ENCODE measurements around the gene ZNF541.
"Not testable (repeated sequence)": the region's sequence is repeated elsewhere in the genome, so short reads cannot be mapped to it uniquely, and the experiment has no call there.

The ZNF541 gene

DNA sequence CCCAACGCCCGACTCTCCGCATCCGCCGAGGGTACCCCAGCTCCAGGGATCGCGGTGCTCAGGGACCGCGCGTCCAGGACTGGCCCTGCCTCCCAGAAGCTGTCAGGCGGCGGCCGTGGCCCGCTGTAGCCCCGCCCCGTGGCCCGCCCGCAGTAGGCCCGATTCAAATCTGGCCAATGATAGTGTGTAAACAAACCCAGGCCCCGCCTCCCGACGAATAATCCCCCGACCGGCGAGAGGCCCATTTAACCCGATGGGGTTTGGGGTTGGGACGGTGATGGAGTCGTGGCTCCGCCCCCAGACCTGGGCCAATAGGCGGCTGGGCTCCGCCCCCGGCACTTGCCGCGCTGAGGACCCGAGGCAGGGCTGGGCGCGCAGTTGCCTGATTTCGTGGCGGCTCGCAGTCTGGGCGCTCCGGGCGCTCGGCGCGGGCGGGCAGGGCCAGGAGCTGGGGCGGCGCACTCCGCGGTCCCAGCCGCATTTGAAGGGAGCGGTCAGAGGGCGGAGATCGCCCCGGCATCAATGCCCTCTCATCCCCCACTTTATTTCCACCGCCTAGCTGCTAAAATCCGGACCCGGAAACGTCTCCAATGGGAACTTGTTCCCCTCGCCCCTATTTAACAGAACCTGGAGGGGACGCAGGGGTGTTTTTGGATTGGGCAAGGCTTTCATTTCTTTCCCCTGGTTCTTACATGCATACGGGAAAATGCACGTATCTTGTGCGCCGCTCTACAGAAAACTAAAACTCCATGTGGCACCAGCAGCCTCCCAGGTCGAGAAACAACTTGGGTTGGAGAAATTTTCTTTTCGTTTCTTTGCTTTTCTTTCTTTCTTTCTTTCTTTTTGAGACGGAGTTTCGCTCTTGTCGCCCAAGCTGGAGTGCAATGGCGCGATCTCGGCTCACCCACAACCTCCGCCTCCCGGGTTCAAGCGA is 27.6 kb upstream of the ZNF541 start:
- DNase-seq = peak; percentile 95 to 97

DNA sequence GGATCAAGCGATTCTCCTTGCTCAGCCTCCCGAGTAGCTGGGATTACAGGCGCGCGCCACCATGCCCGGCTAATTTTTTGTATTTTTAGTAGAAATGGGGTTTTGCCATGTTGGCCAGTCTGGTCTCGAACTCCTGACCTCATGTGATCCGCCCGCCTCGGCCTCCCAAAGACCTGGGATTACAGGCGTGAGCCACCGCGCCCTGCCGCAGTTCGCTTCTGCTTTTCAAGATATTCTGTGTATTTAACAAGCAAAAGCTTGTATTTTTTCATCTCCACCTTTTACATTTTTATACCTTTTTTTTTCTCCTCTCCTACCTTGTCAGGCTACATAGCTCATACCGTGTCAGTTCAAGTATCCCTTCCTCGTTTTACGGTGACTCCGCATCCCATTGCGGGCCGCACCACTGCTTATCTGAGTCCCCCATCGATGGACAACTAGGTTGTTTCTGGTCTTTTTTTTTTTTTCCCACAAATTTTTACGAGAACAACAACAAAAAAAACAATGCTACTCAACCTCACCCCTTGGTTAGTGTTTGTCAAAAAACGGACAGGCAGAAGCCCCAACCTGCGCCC is 26.8 kb upstream of the ZNF541 start:
- not testable (repeated sequence) for DNase-seq

DNA sequence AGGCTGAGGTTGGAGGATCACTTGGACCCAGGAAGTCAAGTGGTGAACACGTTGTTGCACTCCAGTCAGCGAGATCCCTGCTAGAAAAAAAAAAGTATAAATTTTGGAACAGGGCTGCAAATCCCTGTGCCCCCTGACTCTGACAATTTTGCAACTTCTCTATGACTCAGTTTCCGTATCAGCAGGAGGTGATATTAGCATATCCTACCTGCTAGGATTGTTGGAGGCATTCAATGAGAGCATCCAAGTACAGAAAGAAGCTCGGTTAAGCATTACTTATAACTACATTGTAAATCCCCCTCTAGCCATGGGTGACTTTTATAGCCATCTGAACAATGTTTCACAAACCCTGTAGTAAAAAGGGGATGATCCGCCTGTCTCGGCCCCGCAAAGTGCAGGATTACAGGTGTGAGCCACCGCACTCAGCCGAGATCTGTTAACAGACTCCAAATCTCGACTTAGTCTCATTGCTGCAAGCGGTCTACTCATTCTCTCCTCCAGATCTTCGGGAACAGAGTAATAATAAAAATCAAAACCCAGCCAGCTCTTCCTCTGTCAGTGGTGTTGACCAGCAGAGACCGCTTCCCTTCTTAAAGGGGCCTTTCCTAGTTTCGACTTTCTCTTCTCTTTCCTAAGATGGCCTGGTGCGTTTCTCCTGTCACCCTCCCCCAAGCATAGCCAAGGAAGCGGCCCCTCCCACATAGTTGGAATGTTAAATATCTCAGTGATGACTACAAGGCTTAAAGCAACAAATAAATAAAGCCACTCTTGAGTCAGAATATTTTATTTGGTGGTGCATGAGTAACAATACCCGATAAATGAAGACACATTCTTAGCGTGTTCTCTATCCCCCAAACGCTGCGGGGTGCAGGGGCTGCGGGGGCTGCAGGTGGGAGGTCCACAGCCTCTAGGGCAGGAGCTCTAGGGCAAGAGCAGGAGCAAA is 25.7 kb upstream of the ZNF541 start:
- no peak for DNase-seq

DNA sequence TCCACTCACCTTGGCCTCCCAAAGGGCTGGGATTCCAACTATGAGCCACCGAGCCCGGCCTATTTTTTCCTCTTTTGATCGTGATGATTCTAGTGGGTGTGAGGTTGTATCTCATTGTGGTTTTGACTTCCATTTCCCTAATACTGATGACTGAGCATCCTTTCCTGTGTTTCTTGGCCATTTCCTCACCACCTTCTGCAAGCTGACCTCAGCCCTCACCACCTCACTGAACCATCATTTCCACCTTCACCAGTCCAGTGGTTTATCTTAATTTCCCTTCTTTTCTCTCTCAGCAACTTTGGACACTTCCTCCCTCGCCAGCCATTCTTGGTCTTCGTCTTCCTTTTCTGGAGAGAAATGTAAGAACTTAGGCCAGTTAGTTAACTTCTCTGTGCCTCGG is 23.0 kb upstream of the ZNF541 start:
- peak; percentile 70 to 77 for DNase-seq

DNA sequence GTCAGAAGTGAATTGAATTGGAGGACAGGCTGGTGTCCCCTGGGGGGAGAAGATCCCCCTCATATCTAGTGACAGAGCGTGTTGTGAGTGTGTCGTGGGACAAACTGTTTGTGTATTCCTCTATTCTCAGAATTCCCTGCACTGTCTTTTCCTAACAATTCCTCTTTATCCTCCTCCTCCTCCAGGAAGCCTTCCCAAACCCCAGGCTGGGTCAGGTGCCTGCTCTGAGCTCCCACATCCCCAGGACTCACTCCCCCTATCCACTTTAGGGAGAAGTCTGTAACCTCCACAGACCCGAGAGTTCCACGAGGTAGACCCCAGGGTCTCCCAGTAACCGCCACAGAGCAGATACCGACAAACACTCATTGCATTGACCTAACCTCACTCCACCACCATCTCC is 20.9 kb upstream of the ZNF541 start:
- no peak for DNase-seq

DNA sequence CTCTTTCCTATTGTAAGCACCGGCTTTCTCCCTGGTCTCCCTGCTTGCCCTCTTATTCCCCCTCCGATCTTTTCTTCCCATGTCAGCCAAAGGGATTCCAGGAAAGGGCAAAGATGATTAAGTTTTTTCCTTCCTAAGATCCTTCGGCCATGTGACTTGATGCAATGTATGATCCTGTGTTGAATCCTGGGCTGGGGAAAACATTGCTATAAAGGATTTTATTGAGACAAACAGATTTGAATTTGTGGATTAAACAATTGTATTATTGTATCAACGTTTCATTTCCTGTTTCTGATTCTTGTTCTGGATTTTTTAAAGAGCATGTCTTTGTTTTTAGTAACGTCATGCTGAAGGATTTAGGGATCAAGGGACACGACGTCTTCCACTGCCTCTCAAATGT is 16.9 kb upstream of the ZNF541 start:
- DNase-seq = no peak

DNA sequence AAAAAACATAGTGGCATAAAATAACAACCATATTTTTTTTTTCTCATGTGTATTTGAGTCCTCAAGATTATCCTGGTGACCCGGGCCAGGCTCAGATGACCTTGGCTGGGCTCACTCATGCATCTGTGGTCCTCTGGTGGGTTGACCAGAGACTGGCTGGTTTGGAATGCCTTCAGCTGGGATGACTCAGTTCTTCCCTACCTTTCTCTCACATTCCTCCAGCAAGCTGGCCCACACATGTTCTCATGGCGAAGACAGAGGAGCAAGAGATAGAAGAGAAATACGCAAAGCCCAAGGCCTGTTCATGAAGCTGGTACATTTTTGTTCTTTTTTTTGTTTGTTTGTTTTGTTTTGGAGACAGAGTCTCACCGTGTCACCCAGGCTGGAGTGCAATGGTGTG is 14.3 kb upstream of the ZNF541 start:
- DNase-seq = no peak

DNA sequence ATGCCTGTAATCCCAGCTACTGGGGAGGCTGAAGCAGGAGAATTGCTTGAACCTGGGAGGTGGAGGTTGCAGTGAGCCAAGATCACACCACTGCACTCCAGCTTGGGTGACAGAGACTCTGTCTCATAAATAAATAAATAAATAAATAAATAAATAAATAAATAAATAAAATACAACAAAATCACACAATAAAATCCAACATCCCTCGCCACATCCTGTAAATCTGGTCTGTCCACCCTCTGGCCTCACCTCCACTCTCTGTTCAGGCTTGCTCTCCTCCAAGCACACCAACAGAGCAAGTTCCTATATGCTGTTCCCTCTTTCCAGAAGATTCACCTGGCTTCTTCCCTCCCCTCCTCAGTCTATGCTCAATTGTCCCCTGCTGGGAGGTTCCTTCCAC is 10.2 kb upstream of the ZNF541 start:
- DNase-seq = not testable (repeated sequence)

DNA sequence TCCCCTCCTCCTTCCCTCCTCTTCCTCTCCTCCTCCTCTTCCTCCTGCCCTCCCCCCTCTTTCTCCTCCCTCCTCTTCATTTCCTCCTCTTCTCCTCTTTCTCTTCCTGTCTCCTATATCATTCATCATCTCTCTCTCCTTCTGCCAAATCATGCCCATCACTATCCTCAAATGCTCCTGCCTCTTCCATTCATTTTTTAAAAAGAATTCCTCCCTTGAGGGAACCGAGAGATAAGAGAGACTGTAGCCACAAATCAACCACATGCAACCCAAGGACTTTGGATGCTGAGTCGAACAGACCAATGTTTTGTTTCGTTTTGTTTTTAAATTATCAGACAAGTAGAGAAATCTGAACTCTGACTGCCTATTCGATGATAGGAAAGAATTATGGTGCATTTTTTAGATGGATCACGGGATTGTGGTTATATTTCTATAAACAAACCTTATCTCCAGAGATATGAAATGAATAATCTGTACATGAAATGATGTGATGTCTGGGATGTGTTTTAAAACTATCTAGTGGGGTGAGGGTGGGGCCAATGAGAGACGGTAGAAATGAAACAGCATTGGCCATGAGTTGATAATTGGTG is 9.5 kb upstream of the ZNF541 start:
- DNase-seq = no peak

DNA sequence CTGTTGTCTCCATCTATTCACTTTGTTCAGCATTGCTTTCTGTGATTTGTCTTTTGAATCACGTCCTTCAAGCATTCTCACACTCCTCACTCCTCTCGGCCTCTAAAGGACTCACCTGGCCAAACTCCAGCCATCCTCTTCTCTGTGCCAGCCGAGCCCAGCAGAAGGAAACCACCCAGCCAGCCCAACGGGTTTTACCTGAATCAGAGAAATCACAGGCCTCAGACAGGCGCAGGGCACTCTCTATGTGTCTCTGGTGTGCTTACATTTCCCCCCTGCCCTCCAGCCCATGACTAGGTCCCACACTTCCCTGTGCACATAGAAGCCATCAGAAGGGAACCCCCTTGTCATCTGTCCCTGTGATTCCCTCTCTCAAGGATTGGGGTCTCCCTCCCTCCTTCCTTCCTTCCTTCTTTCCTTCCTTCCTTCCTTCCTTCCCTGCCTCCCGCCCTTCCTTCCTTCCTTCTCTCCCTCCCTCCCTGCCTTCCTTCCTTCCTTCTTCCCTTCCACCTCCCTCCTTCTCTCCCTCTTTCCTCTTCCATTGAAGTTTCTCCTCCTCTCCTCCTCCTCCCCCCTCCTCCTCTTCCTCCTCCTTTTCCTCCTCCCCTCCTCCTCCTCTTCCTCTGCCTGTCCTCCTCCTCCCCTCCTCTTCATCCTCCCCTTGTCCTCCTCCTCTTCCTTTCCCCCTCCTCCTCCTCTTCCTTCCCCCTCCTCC is 8.8 kb upstream of the ZNF541 start:
- DNase-seq = no peak

DNA sequence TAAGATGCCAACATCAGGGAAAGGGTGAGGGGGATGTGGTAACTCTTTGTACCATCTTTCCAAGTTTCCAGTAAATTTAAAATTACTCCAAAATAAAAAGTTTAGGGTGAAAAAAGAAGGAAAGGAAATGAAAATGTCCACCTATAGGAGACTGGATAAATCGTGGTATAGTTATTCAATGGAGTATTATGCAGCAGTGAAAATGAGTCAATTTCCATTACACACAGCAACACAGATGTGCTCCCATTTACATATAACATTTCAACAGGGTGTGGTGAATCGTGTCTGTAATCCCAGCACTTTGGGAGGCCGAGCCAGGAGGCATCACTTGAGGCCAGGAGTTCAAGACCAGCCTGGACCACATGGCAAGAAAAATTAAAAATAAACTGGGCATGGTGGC is 7.4 kb upstream of the ZNF541 start:
- DNase-seq = no peak

DNA sequence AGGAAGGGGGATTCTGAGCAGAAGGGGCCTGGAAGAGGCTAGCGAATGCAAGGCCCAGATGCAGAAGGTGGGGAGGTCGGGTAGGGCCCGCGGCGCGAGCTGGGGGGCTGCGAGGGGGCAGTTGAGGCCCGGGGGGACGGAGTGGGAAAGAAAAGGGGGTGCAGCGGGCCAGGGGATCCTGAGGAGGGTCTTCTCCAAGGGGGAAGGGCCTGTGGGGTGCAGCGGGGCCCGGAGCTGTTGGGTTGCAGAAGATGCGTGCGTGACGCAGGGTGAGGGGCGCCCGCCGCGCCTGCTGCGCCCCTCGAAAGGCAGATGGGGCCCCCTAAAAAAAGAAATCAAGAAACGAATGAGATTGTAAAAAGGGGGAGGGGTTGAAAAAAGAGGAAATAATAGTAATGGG is 313 bp downstream of the ZNF541 start:
- DNase-seq = no peak

DNA sequence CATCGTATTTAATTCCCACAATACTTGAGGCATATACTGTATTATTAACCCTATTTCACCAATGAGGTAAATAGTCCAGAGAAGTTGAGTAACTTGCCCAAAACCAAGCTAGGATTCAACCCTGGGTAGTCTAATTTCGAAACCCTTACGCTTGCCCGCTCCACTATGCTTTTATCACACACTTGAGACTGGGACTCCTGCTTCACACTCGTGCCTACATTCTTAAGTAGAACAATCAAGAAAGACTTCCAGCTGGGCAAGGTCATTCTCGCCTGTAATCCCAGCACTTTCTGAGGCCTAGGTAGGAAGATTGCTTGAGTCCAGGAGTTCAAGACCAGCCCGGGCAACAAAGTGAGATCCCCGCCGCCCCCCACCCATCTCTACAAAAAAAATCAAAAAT is 3.6 kb downstream of the ZNF541 start:
- DNase-seq = no peak

DNA sequence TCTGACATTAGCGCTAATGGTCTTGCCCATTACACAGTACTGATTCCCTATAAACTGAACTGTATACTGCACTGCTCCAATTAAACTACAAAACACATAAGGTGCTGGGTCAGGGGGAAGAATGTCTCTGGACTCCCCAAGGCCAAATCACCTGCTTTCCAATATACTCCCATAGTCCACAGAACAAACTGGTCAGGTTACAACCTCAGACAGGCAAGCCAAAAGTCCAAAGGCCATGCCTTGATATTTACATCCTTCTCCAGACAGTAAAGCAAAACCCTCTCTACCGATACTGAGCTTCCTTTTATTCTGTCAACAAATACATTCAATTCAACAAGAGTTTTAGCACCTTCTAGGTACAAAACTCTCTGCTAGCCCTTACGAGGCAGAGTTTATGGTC is 8.9 kb downstream of the ZNF541 start:
- DNase-seq = no peak

DNA sequence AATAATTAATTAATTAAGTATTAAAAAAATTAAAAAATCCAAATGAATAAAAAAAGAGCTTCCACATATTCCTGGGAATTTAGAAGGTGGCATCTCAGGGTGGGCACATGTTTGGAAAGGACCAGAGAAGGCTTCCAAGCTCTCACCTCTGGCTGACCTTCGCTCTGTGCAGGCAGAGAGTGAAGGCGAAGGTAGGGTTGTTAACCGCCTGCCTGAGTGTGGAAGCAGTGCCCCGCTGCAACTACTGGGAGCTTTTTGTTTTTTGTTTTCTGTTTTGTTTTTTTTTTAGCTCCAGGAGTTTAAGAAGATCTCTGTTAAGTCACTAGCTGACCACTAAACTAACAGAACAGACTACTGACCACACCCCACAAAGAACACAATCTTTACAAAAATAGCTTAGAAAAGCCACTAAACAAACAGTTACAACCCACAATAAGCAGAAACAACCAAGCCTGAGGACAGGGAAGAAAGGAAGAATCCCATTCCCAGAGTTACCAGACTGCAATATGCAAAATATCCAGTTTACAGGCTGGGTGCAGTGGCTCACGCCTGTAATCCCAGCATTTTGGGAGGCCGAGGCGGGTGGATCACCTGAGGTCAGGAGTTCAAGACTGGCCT is 11.4 kb downstream of the ZNF541 start:
- DNase-seq = no peak

DNA sequence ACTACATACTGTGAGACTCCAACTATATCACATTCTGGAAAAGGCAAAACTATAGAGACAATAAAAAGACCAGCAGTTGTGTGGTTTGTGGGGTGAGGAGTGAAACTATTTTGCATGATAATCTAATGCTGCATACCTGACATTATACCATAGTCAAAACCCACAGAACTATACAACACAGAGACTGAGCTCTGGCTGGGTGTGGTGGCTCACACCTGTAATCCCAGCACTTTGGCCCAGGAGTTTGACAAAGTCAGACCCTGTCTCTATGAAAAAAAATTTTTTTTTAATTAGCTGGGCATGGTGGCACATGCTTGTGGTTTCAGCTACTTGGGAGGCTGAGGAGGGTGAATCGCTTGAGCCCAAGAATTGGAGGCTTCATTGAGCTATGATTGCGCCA is 11.9 kb downstream of the ZNF541 start:
- no peak for DNase-seq

DNA sequence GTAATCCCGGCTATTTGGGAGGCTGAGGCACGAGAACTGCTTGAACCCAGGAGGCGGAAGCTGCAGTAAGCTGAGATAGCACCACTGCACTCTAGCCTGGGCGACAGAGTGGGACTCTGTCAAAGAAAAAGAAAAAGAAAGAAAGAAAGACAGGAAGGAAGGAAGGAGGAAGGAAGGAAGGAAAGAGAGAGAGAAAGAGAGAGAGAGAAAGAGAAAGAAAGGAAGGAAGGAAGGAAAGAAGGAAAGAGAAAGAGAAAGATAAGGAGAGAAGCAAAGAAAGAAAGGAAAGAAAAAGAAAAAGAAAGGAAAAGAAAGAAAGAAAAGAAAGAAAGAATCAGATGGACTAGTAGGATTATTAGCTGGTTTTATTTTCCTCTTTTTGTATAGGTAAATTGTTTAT is 22.8 kb downstream of the ZNF541 start:
- DNase-seq = no peak

DNA sequence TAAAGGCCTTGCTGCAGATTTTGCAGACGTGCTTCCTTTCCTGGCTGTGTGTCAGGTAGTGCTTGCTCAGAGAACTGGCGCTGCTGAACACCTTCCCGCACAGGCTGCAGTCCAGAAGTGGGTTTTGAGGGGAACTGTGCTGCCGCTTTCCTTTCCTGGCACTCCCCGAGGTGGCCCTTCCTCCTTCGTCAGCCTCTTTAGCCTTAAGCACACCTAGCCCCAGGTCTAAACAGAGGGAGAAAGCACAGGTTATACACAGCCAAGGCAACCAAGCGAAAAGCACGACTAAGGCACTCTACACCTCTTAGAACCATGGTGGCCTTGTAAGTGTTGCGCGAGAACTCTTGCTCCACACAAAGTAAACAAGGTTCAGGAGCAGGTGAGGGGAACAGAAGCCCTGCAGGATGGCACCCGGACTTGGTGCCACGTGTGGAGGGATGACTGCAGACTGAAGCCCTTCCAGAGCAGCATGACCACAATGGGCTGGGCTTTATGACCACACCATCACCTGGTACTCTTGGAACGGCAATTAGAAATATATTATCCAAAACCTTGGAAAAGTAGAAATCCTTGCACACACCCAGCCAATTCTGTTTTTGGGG is 23.6 kb downstream of the ZNF541 start:
- no peak for DNase-seq

DNA sequence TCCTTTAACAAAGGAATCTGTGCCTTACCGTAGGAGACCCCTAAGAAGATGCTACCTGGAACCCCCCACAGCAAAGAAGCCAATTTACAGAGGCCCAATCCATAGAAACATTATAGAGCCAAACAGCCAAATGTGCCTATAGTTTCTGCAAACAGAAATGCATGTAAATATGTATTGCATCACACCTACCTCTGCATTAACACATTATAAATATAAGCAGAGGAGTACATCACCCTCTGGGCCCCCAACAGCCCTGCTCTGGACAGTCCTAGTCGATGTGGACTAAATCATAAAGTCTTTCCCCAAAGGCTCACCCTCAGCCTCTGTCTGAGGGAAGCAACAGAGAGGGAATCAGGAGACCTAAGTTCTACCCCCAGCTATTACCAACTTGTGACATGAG is 25.7 kb downstream of the ZNF541 start:
- no peak for DNase-seq

DNA sequence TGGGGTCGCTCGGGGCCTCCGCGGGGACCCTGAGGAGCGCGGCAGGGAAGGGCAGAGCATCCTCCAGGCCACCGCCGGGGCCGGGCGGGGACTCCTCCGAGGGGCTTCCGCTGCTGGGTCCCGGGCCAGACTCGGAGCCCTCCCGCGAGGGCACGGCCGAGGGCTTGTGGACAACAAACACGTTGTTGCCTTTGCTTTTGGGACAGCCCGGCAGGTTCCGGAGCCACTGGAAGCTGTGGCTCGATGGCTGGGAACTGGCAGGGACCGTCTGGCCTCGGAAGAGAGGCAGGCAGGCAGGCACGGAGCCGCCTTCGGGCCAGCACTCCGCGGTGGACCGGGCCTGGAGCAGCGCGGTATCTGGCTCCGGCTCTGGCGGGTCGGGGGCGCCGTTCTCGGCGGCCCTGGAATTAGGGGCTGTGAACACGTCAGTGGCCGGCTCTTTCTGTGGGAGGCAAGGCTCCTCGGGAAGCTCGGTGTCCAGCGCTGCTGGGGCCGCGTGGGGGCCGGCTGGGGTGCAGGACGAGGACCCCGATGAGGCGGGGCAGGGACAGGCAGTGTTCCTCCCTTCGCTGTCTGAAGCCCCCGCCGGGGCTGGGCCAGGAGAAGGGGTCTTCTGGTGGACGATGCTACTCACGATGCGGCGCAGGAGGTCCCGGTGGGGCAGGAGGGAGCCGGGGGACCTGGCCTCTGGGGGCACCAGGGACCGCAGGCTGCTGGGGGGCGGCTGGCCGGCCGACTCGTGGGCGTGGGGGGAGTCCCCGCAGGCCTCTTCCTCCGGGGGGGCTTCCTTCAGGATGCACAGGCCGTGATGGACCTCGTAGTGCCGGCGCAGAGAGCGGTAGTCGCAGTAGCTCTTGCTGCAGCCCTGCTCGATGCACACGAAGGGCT is 27.6 kb downstream of the ZNF541 start:
- DNase-seq = no peak
